Measurements from ENCODE around the gene CLBA1.
A peak's percentile ranks its signal among the peaks of the same experiment; 100 is the strongest.
"Not testable (repeated sequence)": the region's sequence is repeated elsewhere in the genome, so short reads cannot be mapped to it uniquely, and the experiment has no call there.

The CLBA1 gene

GRCh38 chr14:105030194-105030593 lies 44.6 kb downstream of the CLBA1 start:
- no peak for TF ChIP-seq Cebpa-rat (IDR thresholded peaks at IDR 0.05)

GRCh38 chr14:105030836-105031396 lies 45.3 kb downstream of the CLBA1 start:
- H3K4me2 ChIP-seq = no peak overlapping the region

More at GRCh38 chr14:105030194-105030593, 44.6 kb downstream of the CLBA1 start:
- Histone ChIP-seq H3K27me3 (peaks cover 7 to 19% (median 12%) of the 10 kb centered on the region in 11 experiments; a peak in 19 of 22 replicates), H4K20me1 (no peaks in the 10 kb centered on the region), H3K4me1 (peaks cover 25 to 50% (median 32%) of the 10 kb centered on the region in 10 experiments), H3K4me3 (no peak overlapping the region), H3K9me3 (replicated peaks in 1 of 11) (peaks cover 0 to 29% (median 14%) of the 10 kb centered on the region in 11 experiments; a peak in 19 of 22 replicates), H3K9ac (no peak overlapping the region), H3K27ac (no peak overlapping the region), H3K36me3 (peaks cover 0 to 5% (median 0%) of the 10 kb centered on the region in 11 experiments; a peak in 1 of 22 replicates), H3K4me2 (no peak overlapping the region)

GRCh38 chr14:105032451-105032901 lies 46.9 kb downstream of the CLBA1 start:
- H3K4me2 ChIP-seq, H3K4me3 ChIP-seq, H3K36me3 ChIP-seq, H3K9ac ChIP-seq, H3K27ac ChIP-seq, H4K20me1 ChIP-seq: not testable (repeated sequence)
- Histone ChIP-seq H3K9me3 (replicated peaks in 1 of 11) (peaks cover 0 to 21% (median 13%) of the 10 kb centered on the region in 11 experiments; a peak in 19 of 22 replicates), H3K27me3 (peaks cover 7 to 19% (median 12%) of the 10 kb centered on the region in 11 experiments; a peak in 19 of 22 replicates), H3K4me1 (peaks cover 2 to 27% (median 9%) of the 10 kb centered on the region in 10 experiments)

More at GRCh38 chr14:105030836-105031396, 45.3 kb downstream of the CLBA1 start:
- no peak overlapping the region for H3K9ac ChIP-seq
- H3K4me1 ChIP-seq = peaks cover 18 to 42% (median 24%) of the 10 kb centered on the region in 10 experiments
- peaks cover 7 to 19% (median 12%) of the 10 kb centered on the region in 11 experiments; a peak in 19 of 22 replicates for H3K27me3 ChIP-seq
- H3K4me3 ChIP-seq = no peak overlapping the region
- H3K36me3 ChIP-seq = peaks cover 0 to 5% (median 0%) of the 10 kb centered on the region in 11 experiments; a peak in 1 of 22 replicates
- no peaks in the 10 kb centered on the region for H4K20me1 ChIP-seq
- H3K27ac ChIP-seq = no peak overlapping the region
- TF ChIP-seq Cebpa-rat (IDR thresholded peaks at IDR 0.05) = no peak
- H3K9me3 ChIP-seq (replicated peaks in 1 of 11) = peaks cover 0 to 29% (median 14%) of the 10 kb centered on the region in 11 experiments; a peak in 19 of 22 replicates

- not testable (repeated sequence) for H4K20me1 ChIP-seq, H3K36me3 ChIP-seq, H3K9ac ChIP-seq, H3K27ac ChIP-seq, H3K4me3 ChIP-seq
- peaks cover 7 to 19% (median 12%) of the 10 kb centered on the region in 11 experiments; a peak in 19 of 22 replicates for H3K27me3 ChIP-seq
- H3K4me1 ChIP-seq = peaks cover 0 to 17% (median 4%) of the 10 kb centered on the region in 10 experiments; a peak in 9 of 20 replicates
- peak overlapping the region in 2 of 11 experiments; percentile 42 to 56; a peak in 3 of 22 replicates for H3K4me2 ChIP-seq
- H3K9me3 ChIP-seq (replicated peaks in 1 of 11) = peaks cover 0 to 21% (median 12%) of the 10 kb centered on the region in 11 experiments; a peak in 19 of 22 replicates
Observed at GRCh38 chr14:105033412-105033900, 47.9 kb downstream of the CLBA1 start.

GRCh38 chr14:105034315-105035039 lies 48.9 kb downstream of the CLBA1 start:
- peaks cover 0 to 17% (median 4%) of the 10 kb centered on the region in 10 experiments; a peak in 9 of 20 replicates for H3K4me1 ChIP-seq
- H3K9ac ChIP-seq = no peak overlapping the region
- H3K4me3 ChIP-seq = no peak overlapping the region
- H3K4me2 ChIP-seq = peak overlapping the region in 5 of 11 experiments; percentile 16 to 56 (median 39); a peak in 8 of 22 replicates
- H3K9me3 ChIP-seq (replicated peaks in 1 of 11) = peaks cover 0 to 21% (median 12%) of the 10 kb centered on the region in 11 experiments; a peak in 19 of 22 replicates
- peaks cover 7 to 19% (median 12%) of the 10 kb centered on the region in 11 experiments; a peak in 19 of 22 replicates for H3K27me3 ChIP-seq
- H4K20me1 ChIP-seq = no peaks in the 10 kb centered on the region
- H3K27ac ChIP-seq = peak overlapping the region in 3 of 11 experiments; percentile 37 to 43 (median 41); a peak in 5 of 22 replicates
- no peak for TF ChIP-seq Cebpa-rat (IDR thresholded peaks at IDR 0.05)
- peaks cover 0 to 5% (median 0%) of the 10 kb centered on the region in 11 experiments; a peak in 1 of 22 replicates for H3K36me3 ChIP-seq

GRCh38 chr14:105035616-105036015 lies 50.0 kb downstream of the CLBA1 start:
- H3K27ac ChIP-seq, H3K36me3 ChIP-seq, H3K9ac ChIP-seq, H4K20me1 ChIP-seq, H3K4me3 ChIP-seq, H3K4me2 ChIP-seq: not testable (repeated sequence)
- H3K9me3 ChIP-seq (replicated peaks in 1 of 11) = peaks cover 0 to 21% (median 12%) of the 10 kb centered on the region in 11 experiments; a peak in 19 of 22 replicates
- H3K4me1 ChIP-seq = peaks cover 0 to 17% (median 4%) of the 10 kb centered on the region in 10 experiments; a peak in 9 of 20 replicates
- H3K27me3 ChIP-seq = peaks cover 7 to 19% (median 12%) of the 10 kb centered on the region in 11 experiments; a peak in 19 of 22 replicates

GRCh38 chr14:105039458-105040205 lies 54.0 kb downstream of the CLBA1 start:
- no peak overlapping the region for H3K27ac ChIP-seq
- TF ChIP-seq Cebpa-rat (IDR thresholded peaks at IDR 0.05) = no peak
- H3K36me3 ChIP-seq = no peaks in the 10 kb centered on the region
- peaks cover 26 to 37% (median 31%) of the 10 kb centered on the region in 10 experiments for H3K4me1 ChIP-seq
- peaks cover 0 to 5% (median 0%) of the 10 kb centered on the region in 11 experiments; a peak in 1 of 22 replicates for H3K27me3 ChIP-seq
- 0 out of 22 replicates have a peak overlapping the region, but pooled peaks of 1 of the 11 experiments have one; percentile 14 for H3K9ac ChIP-seq
- H3K4me3 ChIP-seq = no peak overlapping the region
- peaks cover 0 to 22% (median 0%) of the 10 kb centered on the region in 11 experiments; a peak in 4 of 22 replicates for H4K20me1 ChIP-seq
- no peak overlapping the region for H3K4me2 ChIP-seq
- no peaks in the 10 kb centered on the region; a peak in 1 of 22 replicates for H3K9me3 ChIP-seq (replicated peaks in 1 of 11)
